SU-DHL-6 (cell line): ENCODE measurements around the gene ERICH4.

ENCODE experiments used
- H2AFZ ChIP-seq: fragments of 200-600 bp; sonication (generic); 2 replicates; pipeline ENCODE4 v1.6.1; 2014; ENCODE audit warnings: low read depth, mild to moderate bottlenecking, moderate library complexity, mixed read lengths, antibody characterized with exemption, low read length; ENCODE audit not compliant: severe bottlenecking
- H3F3A ChIP-seq: fragments of 200-600 bp; shearing (Covaris generic); 2 replicates; pipeline ENCODE4 v1.6.0; 2016; ENCODE audit warnings: antibody characterized with exemption, mild to moderate bottlenecking; ENCODE audit not compliant: insufficient read depth
- H3K27ac ChIP-seq: fragments of 200-600 bp; sonication (generic); 2 replicates; pipeline ENCODE4 v1.5.1; 2016; ENCODE audit warnings: low read depth, mild to moderate bottlenecking, low read length, moderate library complexity, mixed read lengths
- H3K27me3 ChIP-seq: fragments of 200-600 bp; sonication (generic), shearing (Covaris generic); 2 replicates; pipeline ENCODE4 v1.6.0; 2014; ENCODE audit warnings: mild to moderate bottlenecking, low read length
- H3K36me3 ChIP-seq: fragments of 200-600 bp; sonication (generic); 2 replicates; pipeline ENCODE4 v1.6.1; 2014; ENCODE audit warnings: mild to moderate bottlenecking, low read length, mixed read lengths
- H3K4me2 ChIP-seq: fragments of 300-600, 200-600 bp; shearing (Covaris generic), sonication (generic); 2 replicates; pipeline ENCODE4 v1.6.0; 2014; ENCODE audit warnings: low read length, low read depth, mild to moderate bottlenecking; ENCODE audit not compliant: poor library complexity, severe bottlenecking
- H3K4me3 ChIP-seq: fragments of 200-600 bp; sonication (generic); 2 replicates; pipeline ENCODE4 v1.5.1; 2014; ENCODE audit warnings: antibody characterized with exemption, low read length, mild to moderate bottlenecking, mixed read lengths; ENCODE audit not compliant: insufficient read depth, poor library complexity, severe bottlenecking
- H3K79me2 ChIP-seq: fragments of 200-600 bp; sonication (generic); 2 replicates; pipeline ENCODE4 v1.6.1; 2014; ENCODE audit warnings: mild to moderate bottlenecking, low read length, moderate library complexity; ENCODE audit not compliant: insufficient read depth
- H3K9ac ChIP-seq: fragments of 200-600 bp; sonication (generic); 2 replicates; pipeline ENCODE4 v1.7.0; 2014; ENCODE audit warnings: mild to moderate bottlenecking, low read length
- H3K9me2 ChIP-seq: fragments of 200-600 bp; sonication (generic); replicated peaks from 2 replicates; pipeline ENCODE4 v1.6.1; 2014; ENCODE audit warnings: low read length; ENCODE audit not compliant: insufficient read depth
- H3K9me3 ChIP-seq: fragments of 200-600 bp; sonication (generic); 2 replicates; pipeline ENCODE4 v1.6.1; 2014; ENCODE audit warnings: low read length, mixed read lengths; ENCODE audit not compliant: insufficient read depth
- H4K20me1 ChIP-seq: fragments of 200-600 bp; sonication (generic); 2 replicates; pipeline ENCODE4 v1.6.1; 2014; ENCODE audit warnings: low read depth, mild to moderate bottlenecking, antibody characterized with exemption, low read length, moderate library complexity, mixed read lengths
- CTCF ChIP-seq: fragments of 200-600 bp; sonication (generic); IDR thresholded peaks from one replicate; pipeline ENCODE4 v1.5.1; 2017; ENCODE audit warnings: antibody characterized with exemption, mild to moderate bottlenecking, low read length, moderate library complexity; ENCODE audit not compliant: insufficient read depth, poor library complexity, severe bottlenecking
- EZH2phosphoT487 ChIP-seq: fragments of 200-600 bp; sonication (generic), shearing (Covaris generic); conservative IDR thresholded peaks from 2 replicates; pipeline ENCODE4 v1.6.1; 2018; ENCODE audit warnings: mild to moderate bottlenecking, antibody characterized with exemption, low read length, moderate library complexity, mixed read lengths

The ERICH4 gene

DNA sequence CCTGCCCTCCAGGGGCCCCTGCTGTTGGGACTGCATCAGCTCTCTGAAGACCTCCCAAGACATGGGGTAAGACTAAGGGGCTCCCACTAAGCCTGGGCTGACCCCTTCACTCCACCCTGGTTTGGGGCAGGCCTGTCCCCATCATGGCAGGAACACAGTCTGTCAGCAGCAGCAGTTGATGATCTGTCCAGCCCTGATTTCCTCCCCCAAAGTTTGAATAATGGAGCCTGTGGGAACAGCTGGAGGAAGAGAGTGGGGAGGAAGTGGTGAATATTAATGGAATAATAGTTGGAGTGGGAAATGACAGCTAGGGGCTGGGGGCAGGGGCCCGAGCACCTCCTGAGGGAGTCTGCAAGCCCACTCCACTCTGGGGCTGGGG, 14.5 kb upstream of the ERICH4 start:
- Histone ChIP-seq H3K4me2 (no peak overlapping the region), H3K27ac (no peak overlapping the region), H3F3A (no peaks in the 10 kb centered on the region), H3K9me3 (no peaks in the 10 kb centered on the region), H3K36me3 (no peaks in the 10 kb centered on the region), H2AFZ (no peak overlapping the region), H3K27me3 (no peaks in the 10 kb centered on the region), H4K20me1 (no peaks in the 10 kb centered on the region), H3K4me3 (no peak overlapping the region), H3K9me2 (no peaks in the 10 kb centered on the region), H3K79me2 (no peaks in the 10 kb centered on the region), H3K9ac (no peak overlapping the region)
- TF ChIP-seq EZH2phosphoT487 (no peak), CTCF (no peak)

GRCh38 chr19:41430922-41431321, 12.0 kb upstream of the ERICH4 start:
- no peak overlapping the region for H3K4me2 ChIP-seq
- no peaks in the 10 kb centered on the region for H3K9me2 ChIP-seq
- TF ChIP-seq EZH2phosphoT487 (no peak), CTCF (no peak)
- no peaks in the 10 kb centered on the region for H4K20me1 ChIP-seq
- H3K27me3 ChIP-seq: no peaks in the 10 kb centered on the region
- no peaks in the 10 kb centered on the region; the same call in 1 of the 2 replicates for H3K36me3 ChIP-seq
- H3K4me3 ChIP-seq: no peak overlapping the region
- no peaks in the 10 kb centered on the region for H3K9me3 ChIP-seq
- no peaks in the 10 kb centered on the region for H3F3A ChIP-seq
- no peak overlapping the region for H3K9ac ChIP-seq
- H3K79me2 ChIP-seq: no peaks in the 10 kb centered on the region
- no peak overlapping the region for H2AFZ ChIP-seq
- no peak overlapping the region for H3K27ac ChIP-seq

DNA sequence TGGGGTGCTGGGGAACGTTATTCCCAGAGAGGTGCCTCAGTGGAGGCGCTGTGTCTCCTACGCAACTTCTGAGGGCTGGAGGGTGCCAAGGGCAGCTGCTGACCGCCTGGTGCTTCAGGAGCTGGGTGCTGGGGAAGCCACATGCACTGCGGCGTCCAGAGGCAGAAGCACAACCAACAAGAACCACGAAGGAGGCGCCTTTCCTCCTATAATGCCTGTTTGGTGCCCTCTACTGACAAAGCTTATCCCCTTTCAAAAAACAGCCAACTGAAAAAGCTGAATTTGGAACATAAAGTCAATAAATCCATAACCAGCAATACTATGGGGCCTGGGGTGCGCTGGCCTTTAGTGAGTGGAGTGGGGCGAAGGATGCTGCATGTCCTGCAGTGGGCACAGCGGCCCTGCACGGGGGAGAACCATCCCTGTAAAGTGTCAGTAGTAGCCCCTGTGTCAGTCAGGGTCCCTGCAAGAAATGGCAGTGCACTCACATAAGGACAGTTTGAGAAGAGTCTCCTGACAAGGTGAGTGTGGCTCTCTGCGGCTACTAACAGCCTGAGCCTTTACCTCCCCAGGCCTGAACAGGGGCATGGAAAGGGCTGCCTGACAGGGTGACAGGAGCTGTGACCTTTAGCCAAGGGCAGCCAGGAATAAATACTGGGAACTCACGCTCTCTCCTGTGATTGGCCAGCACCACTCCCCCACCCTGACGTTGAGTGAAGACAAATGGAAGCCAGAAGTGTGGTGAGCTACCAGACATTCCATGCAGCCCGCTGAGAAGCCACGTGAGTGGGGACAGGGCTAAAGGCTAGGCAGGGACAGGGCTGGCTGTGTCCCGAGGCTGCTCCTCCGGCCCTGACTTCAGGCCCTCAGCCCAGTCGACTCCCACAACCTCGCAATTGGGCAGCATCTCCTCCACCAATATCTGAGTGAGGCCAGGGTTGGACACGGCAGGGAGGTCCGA, 11.2 kb upstream of the ERICH4 start:
- H3K27ac ChIP-seq: no peak overlapping the region
- no peaks in the 10 kb centered on the region for H3K27me3 ChIP-seq
- H3K36me3 ChIP-seq: no peaks in the 10 kb centered on the region; the same call in 1 of the 2 replicates
- no peaks in the 10 kb centered on the region for H4K20me1 ChIP-seq
- TF ChIP-seq EZH2phosphoT487: no peak
- no peak for TF ChIP-seq CTCF
- H3K4me2 ChIP-seq: no peak overlapping the region
- no peaks in the 10 kb centered on the region for H3F3A ChIP-seq
- no peaks in the 10 kb centered on the region for H3K79me2 ChIP-seq
- H2AFZ ChIP-seq: no peak overlapping the region
- H3K9me3 ChIP-seq: no peaks in the 10 kb centered on the region
- H3K4me3 ChIP-seq: no peak overlapping the region
- no peaks in the 10 kb centered on the region for H3K9me2 ChIP-seq
- H3K9ac ChIP-seq: no peak overlapping the region
